Thyroid gland (tissue), 4 donors: ENCODE measurements around the gene CTNNBL1.

Experiments
- POLR2A ChIP-seq, 2 donors: fragments of 450-650 bp; IDR thresholded peaks; one replicate each; pipeline ENCODE4 v1.6.1; 2017; ENCODE audit warnings: antibody characterized with exemption in 2 of 2, mild to moderate bottlenecking in 2 of 2, moderate library complexity in 1 of 2
- TF ChIP-seq, protein P1 (sequence below), 6 experiments: fragments of 200-600 bp in 3 of 6; fragments of 450-650 bp in 3 of 6; sonication (generic) in 3 of 6; IDR thresholded peaks; one replicate each; pipeline ENCODE4 v1.5.1; 2016 to 2019; ENCODE audit warnings: antibody characterized with exemption in 6 of 6, mild to moderate bottlenecking in 2 of 6, inconsistent platforms in 1 of 6, moderate library complexity in 1 of 6

- TF ChIP-seq, protein P1, sequence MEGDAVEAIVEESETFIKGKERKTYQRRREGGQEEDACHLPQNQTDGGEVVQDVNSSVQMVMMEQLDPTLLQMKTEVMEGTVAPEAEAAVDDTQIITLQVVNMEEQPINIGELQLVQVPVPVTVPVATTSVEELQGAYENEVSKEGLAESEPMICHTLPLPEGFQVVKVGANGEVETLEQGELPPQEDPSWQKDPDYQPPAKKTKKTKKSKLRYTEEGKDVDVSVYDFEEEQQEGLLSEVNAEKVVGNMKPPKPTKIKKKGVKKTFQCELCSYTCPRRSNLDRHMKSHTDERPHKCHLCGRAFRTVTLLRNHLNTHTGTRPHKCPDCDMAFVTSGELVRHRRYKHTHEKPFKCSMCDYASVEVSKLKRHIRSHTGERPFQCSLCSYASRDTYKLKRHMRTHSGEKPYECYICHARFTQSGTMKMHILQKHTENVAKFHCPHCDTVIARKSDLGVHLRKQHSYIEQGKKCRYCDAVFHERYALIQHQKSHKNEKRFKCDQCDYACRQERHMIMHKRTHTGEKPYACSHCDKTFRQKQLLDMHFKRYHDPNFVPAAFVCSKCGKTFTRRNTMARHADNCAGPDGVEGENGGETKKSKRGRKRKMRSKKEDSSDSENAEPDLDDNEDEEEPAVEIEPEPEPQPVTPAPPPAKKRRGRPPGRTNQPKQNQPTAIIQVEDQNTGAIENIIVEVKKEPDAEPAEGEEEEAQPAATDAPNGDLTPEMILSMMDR (IDR thresholded peaks at IDR 0.05): no peak
- TF ChIP-seq POLR2A (IDR thresholded peaks at IDR 0.05): no peak
Measured at GRCh38 chr20:37829128-37829527, 135.3 kb downstream of the CTNNBL1 start.
